Mesenteric fat pad (tissue), 1 donor: ENCODE results near the gene TTC32. TPM values are rescaled to one million over a fixed set of nuclear protein-coding genes. Genes with fewer than 3 reads are reported as not detected.

ENCODE experiments used
- DNase-seq: peaks from one replicate; pipeline ENCODE4 v3.0.0-alpha.2; 2020; ENCODE audit warnings: low spot score
- total RNA-seq: library from RNA; stranded (reverse); fragmentation: NEBNext Ultra II Directional; extraction: Animal tissue kit (Norgen Biotek cat#: 25700); gene quantifications from one replicate; pipeline ENCODE4 v1.2.1, GENCODE V29; 2021
- donor health status: DM: yes; HTN: yes; CAD: no.

Gene TTC32
- total RNA-seq, 1 donor from 2014 or later = 8.6 TPM

DNA sequence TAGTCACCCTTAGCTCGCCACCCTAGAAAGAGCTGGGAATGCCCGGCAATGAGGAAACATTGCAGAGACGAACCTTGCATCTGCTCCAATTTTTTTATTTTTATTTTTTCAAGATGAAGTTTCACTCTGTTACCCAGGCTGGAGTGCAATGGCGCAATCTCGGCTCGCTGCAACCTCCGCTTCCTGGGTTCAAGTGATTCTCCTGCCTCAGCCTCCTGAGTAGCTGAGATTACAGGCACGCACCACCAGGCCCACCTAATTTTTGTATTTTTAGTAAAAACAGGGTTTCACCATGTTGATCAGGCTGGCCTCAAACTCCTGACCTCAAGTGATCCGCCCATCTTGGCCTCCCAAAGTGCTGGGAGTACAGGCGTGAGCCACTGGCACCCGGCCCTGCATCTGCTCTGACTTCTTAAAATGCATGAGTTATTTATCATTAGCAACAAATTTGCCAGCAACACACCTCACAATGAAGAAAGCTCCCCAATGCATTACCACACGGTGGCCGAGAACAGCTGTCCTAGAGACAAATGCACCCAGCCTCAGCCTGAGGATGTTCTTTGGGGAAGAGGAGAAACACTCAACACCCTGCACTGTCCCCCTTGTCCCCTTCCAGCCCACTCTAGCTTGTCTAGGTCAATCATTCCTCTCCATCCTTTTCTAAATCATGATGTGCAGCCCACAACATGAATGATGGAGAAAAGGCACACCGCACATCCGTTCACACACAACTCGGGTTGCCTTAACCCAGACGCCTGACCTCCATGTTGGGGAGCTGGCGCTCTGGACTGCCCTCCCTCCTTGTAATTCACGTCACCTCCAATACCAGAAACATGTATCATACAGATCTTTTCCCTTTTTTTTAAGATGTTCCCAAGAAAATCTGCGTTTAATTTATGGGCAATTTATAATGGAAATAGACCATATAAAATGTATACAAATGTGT is 46.9 kb downstream of the TTC32 start:
- peak; percentile 68 for DNase-seq

DNA sequence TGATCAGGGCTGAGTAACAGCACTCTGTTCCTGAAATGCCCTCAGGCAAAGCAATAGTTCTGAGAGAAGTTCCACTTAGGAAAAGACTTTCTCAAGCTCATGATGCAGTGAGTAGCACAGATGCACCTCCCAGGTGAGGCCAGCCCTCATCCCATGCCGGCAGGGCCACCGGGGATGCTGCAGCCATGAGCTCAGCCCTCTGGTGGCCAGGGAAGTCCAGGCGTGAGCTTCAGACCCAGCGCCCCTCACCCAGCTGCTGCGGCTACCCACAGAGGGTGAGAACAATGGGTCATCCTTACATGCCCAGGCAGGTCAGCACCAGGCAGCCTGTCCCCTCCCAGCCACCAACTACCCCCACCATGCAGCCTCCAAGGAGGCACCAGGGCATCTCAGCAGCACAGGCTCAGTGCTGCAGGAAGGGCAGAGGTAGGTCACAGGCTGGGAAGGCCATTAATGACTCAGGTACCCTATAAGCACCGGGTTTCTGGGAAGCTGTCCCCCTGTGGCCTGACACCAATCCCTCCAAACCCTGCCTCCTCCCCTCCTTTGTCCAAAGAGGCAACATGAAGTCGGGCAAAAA is 50.6 kb downstream of the TTC32 start:
- peak; percentile 84 for DNase-seq

GRCh38 chr2:19850056-19851050 is 51.4 kb downstream of the TTC32 start:
- peak; percentile 43 for DNase-seq

DNA sequence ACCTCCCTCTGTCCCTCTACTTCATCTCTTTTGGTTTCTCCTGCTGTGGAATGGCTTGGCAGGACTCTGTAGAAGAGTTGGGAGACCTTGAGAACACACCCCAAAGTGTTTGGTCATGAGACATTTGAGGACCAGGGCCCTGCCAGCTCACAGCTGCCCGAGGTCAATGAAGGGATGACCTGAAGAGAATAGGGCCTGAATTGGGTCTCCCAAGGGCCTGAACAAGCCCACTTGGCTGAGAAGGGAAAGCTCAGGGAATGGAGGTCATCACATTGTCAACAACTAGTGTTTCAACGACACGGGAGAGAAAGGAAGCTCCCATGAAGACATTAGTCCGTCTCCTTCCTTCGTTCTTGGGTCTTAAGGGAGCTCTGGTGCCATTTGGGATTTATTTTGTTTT is 52.8 kb downstream of the TTC32 start:
- DNase-seq = no peak

GRCh38 chr2:19848029-19848750 is 53.6 kb downstream of the TTC32 start:
- peak; percentile 51 for DNase-seq

DNA sequence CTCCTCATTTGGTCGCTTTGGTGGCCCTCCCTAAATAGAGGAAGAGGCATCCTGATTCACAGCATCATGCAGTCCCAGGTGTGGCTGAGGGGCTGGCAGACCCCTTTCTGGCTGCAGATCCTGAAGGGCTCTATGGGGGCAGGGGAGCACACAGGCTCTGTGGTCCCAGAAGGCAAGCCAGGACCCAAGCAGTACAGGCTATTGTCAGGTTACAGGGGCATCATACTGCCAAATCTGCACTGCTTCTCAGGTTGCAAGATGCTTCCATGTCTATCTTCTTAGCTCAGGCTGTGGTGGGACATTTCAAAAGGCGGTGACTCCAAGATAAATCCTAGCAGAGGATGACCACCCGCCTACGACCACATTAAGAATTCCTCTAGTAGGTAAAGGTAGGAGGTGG is 54.3 kb downstream of the TTC32 start:
- DNase-seq = no peak

Other genes starting within 250 kb of the TTC32 start
- 6.6 TPM for gene WDR35, start 88.1 kb upstream of the TTC32 start, total RNA-seq
- gene MATN3, start 110.7 kb upstream of the TTC32 start, total RNA-seq = 1.2 TPM
- gene LAPTM4A, start 149.6 kb upstream of the TTC32 start, total RNA-seq = 221 TPM